ENCODE data around the gene AOPEP.

GRCh38 chr9:95017062-95017461 lies 290.6 kb downstream of the AOPEP start:
- no peak for TF ChIP-seq POLR2A (IDR thresholded peaks at IDR 0.05)
- TF ChIP-seq, protein P1, sequence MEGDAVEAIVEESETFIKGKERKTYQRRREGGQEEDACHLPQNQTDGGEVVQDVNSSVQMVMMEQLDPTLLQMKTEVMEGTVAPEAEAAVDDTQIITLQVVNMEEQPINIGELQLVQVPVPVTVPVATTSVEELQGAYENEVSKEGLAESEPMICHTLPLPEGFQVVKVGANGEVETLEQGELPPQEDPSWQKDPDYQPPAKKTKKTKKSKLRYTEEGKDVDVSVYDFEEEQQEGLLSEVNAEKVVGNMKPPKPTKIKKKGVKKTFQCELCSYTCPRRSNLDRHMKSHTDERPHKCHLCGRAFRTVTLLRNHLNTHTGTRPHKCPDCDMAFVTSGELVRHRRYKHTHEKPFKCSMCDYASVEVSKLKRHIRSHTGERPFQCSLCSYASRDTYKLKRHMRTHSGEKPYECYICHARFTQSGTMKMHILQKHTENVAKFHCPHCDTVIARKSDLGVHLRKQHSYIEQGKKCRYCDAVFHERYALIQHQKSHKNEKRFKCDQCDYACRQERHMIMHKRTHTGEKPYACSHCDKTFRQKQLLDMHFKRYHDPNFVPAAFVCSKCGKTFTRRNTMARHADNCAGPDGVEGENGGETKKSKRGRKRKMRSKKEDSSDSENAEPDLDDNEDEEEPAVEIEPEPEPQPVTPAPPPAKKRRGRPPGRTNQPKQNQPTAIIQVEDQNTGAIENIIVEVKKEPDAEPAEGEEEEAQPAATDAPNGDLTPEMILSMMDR (IDR thresholded peaks at IDR 0.05) = no peak
